GM12872 (cell line): ENCODE measurements around the gene COX17.

ENCODE experiments used
- CTCF ChIP-seq: IDR thresholded peaks from 3 replicates; pipeline ENCODE4 v1.5.1; 2011; ENCODE audit warnings: low read depth, mild to moderate bottlenecking, low read length, moderate library complexity; ENCODE audit not compliant: insufficient read depth

Gene COX17

GRCh38 chr3:119639494-119640350 lies 37.5 kb downstream of the COX17 start:
- no peak for TF ChIP-seq CTCF

- no peak for TF ChIP-seq CTCF
Observed at GRCh38 chr3:119637679-119638477, 39.3 kb downstream of the COX17 start.

- TF ChIP-seq CTCF, result no peak
Observed at GRCh38 chr3:119636891-119637611, 40.2 kb downstream of the COX17 start.

DNA sequence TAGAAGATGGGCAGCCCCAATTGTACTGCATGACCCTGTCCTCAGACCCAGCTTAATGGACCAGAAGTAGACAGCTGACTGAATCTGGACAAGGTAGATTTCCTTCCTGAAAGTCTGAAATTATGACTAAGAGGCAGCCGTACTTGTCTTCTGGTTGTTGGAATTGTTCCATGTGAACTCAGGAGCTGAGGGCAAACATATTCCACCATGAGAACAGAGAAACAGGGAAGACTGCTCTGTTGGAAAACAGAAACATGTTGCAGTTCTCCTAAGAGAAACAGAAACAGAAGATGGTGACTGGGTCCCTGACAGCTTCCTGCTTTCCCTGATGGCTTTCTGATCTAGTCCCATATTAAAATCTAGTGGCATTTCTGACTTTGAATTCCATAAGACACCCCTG lies 41.0 kb downstream of the COX17 start:
- TF ChIP-seq CTCF, result no peak

DNA sequence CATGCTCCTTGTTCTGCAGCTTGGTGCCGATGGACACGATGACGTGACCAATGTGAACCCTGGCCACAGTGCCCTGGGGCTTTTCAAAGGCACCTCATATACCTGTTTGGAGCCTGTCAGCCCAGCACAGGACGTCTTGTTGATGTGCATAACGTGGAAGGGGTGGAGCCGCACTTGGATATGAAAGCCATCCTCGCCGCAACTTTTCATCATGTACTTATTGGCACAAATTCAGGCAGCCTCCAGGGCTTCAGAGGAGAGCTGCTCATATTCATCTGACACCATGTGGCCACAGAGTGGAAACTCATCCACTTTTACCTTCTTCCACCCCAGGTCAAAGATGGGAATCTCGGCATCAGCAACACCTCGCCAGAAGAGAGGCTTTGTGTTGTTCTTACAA lies 41.5 kb downstream of the COX17 start:
- 0 out of 3 replicates have a peak, but pooled peaks have one; percentile 4 for TF ChIP-seq CTCF

GRCh38 chr3:119632829-119633228 lies 44.4 kb downstream of the COX17 start:
- TF ChIP-seq CTCF, result no peak

DNA sequence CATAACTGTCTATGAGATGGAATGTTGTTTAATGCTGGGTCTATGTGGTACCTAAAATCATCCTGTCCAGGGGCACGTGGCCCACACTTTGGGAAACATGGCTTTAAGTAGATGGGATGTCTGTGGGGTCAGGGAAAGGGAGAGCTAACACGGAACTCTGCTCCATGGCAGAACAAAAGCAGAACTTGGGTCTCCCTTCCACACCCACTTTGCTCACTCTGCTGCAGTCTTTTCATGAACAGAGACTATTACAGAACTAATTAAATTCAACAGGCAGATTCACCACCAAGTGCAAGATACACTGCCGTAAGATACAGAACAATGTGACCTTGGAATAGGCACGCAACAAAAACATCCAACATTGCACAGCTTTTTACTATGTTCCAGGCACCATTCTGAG lies 45.0 kb downstream of the COX17 start:
- TF ChIP-seq CTCF, result no peak
